Sigmoid colon (tissue), 7 donors: ENCODE measurements around the gene MGMT. TPM values are rescaled to one million over a fixed set of nuclear protein-coding genes. Genes with fewer than 3 reads are reported as not detected.
A peak's percentile ranks its signal among the peaks of the same experiment; 100 is the strongest.

ENCODE experiments used
- DNase-seq: peaks from one replicate; pipeline ENCODE4 v3.0.0-alpha.2; 2019
- H3K27ac ChIP-seq, 4 donors: fragments of 200-600 bp; sonication (generic); one replicate each; pipeline ENCODE4 v1.5.1; 2016 to 2019; ENCODE audit warnings: mild to moderate bottlenecking in 1 of 4
- H3K27me3 ChIP-seq, 3 donors: fragments of 200-600 bp; sonication (generic); one replicate each; pipeline ENCODE4 v1.5.1; 2019; ENCODE audit warnings: mild to moderate bottlenecking in 1 of 3
- H3K36me3 ChIP-seq, 4 donors: fragments of 200-600 bp; sonication (generic); one replicate each; pipeline ENCODE4 v1.5.1; 2016 to 2019
- H3K4me1 ChIP-seq, 4 donors: fragments of 200-600 bp; sonication (generic); one replicate each; pipeline ENCODE4 v1.5.1; 2017 to 2019
- H3K4me3 ChIP-seq, 4 donors: fragments of 200-600 bp; sonication (generic); one replicate each; pipeline ENCODE4 v1.5.1; 2017 to 2019; ENCODE audit warnings: mild to moderate bottlenecking in 2 of 4, moderate library complexity in 1 of 4
- H3K9me3 ChIP-seq, 4 donors: fragments of 200-600 bp in 3 of 4; sonication (generic) in 3 of 4; one replicate each; pipeline versions ENCODE4 v1.5.1 to v1.6.1; 2013 to 2019
- EP300 ChIP-seq, 4 donors: sonication (generic); formaldehyde crosslinking; IDR thresholded peaks; one replicate each; pipeline ENCODE4 v1.6.1; 2017; ENCODE audit warnings: antibody characterized with exemption in 4 of 4
- POLR2A ChIP-seq, 2 donors: fragments of 450-650 bp; IDR thresholded peaks; one replicate each; pipeline ENCODE4 v1.6.1; 2016; ENCODE audit warnings: antibody characterized with exemption in 2 of 2, mild to moderate bottlenecking in 2 of 2, moderate library complexity in 2 of 2
- POLR2AphosphoS5 ChIP-seq, 4 donors: sonication (generic); formaldehyde crosslinking; IDR thresholded peaks; one replicate each; pipeline ENCODE4 v1.6.1; 2017; ENCODE audit warnings: antibody characterized with exemption in 4 of 4
- WGBS, 2 donors: extraction: QIAGEN DNeasy Blood & Tissue Kit; methylation state at CpG; one replicate each; pipeline ENCODE4 v1.1.7; 2013; 5-methylcytosine and 5-hydroxymethylcytosine counted together
- intact Hi-C: fragments of 100-400 bp; cut with DNase I; formaldehyde crosslinking; loops from one replicate; pipeline ENCODE4 v1.15.1; 2023
- polyA plus RNA-seq, 3 donors: library from polyadenylated mRNA; stranded (reverse); fragments of 200-250 nt; gene quantifications; one replicate each; pipeline ENCODE4 v1.2.3, GENCODE V29; 2013
- total RNA-seq, 4 donors: library from RNA; depleted of rRNA; stranded (reverse); fragments of >200 nt; gene quantifications; one replicate each; pipeline ENCODE4 v1.1.0, GENCODE V29; 2016
- TF ChIP-seq, protein P1 (sequence below), 4 experiments: fragments of 450-650 bp in 3 of 4; fragments of 200-600 bp in 1 of 4; IDR thresholded peaks; one replicate each; pipeline ENCODE4 v1.5.1; 2016 to 2019; ENCODE audit warnings: antibody characterized with exemption in 4 of 4, mild to moderate bottlenecking in 3 of 4, moderate library complexity in 2 of 4
- donor health status: healthy with polysubstance abuse.
- donor health status: Bipolar disorder and iron deficiency.
- donor health status: healthy.

MGMT gene
- total and polyA plus RNA-seq, 7 donors, result 7.2 to 40.3 (median 24.3) TPM

DNA sequence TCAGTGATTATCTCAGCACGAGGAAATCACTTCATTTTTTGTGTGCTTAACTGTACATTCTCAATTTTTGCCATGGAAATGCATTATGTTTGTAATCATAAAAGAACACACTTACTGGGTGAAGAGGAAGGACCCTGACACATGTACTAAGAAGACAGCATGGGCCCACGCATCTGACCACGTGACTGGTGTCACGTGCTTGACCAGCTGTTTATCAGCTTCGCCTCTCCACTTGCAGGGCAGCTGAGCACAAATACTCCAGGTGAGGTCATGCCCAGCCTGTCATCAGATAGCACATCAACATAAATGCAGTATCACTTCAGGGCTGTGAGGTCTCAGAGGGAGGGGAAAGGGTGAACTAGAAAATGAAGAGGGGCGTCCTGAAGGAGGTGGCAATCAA lies 317.2 kb downstream of the MGMT start:
- DNase-seq, result no peak
- Histone ChIP-seq H3K4me3 (no peak overlapping the region), H3K9me3 (no peaks in the 10 kb centered on the region), H3K36me3 (no peaks in the 10 kb centered on the region), H3K4me1 (no peaks in the 10 kb centered on the region), H3K27ac (no peak overlapping the region), H3K27me3 (no peaks in the 10 kb centered on the region)
- TF ChIP-seq EP300 (IDR thresholded peaks at IDR 0.05) (no peak), POLR2A (IDR thresholded peaks at IDR 0.05) (no peak), POLR2AphosphoS5 (IDR thresholded peaks at IDR 0.05) (no peak)
- TF ChIP-seq, protein P1, sequence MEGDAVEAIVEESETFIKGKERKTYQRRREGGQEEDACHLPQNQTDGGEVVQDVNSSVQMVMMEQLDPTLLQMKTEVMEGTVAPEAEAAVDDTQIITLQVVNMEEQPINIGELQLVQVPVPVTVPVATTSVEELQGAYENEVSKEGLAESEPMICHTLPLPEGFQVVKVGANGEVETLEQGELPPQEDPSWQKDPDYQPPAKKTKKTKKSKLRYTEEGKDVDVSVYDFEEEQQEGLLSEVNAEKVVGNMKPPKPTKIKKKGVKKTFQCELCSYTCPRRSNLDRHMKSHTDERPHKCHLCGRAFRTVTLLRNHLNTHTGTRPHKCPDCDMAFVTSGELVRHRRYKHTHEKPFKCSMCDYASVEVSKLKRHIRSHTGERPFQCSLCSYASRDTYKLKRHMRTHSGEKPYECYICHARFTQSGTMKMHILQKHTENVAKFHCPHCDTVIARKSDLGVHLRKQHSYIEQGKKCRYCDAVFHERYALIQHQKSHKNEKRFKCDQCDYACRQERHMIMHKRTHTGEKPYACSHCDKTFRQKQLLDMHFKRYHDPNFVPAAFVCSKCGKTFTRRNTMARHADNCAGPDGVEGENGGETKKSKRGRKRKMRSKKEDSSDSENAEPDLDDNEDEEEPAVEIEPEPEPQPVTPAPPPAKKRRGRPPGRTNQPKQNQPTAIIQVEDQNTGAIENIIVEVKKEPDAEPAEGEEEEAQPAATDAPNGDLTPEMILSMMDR (IDR thresholded peaks at IDR 0.05), result no peak
- intact Hi-C loops, result no loop called here
- 64 to 90% methylated on average over 6 of the region's 6 CpGs for WGBS, 2 donors

DNA sequence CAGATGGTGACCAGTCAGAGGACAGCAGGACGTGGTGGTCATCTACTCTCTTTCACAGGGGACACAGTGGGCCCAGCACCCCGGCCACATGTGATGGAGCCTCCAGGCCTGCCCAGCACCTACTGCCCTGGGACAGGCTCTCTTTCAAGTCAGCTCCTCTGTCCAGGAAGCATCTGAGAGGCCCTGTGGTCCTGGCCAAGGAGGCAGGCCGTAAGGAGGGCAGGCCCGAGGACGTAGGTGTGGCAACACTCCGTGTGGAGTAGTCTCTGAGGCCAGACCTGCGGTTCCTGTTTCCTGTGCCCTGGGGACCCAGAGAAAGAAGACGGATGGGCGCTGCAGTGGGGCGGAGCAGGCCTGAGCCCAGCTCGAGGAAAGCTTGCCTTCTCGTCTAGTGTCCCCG lies 317.9 kb downstream of the MGMT start:
- TF ChIP-seq POLR2A (IDR thresholded peaks at IDR 0.05) (no peak), EP300 (IDR thresholded peaks at IDR 0.05) (no peak), POLR2AphosphoS5 (IDR thresholded peaks at IDR 0.05) (no peak)
- TF ChIP-seq, protein P1 (IDR thresholded peaks at IDR 0.05), result no peak
- Histone ChIP-seq H3K36me3 (no peaks in the 10 kb centered on the region), H3K27ac (no peak overlapping the region), H3K27me3 (no peaks in the 10 kb centered on the region), H3K9me3 (no peaks in the 10 kb centered on the region), H3K4me1 (no peaks in the 10 kb centered on the region), H3K4me3 (no peak overlapping the region)
- peak; percentile 48 for DNase-seq
- WGBS, 2 donors, result 63 to 69% methylated on average over 13 of the region's 13 CpGs
- intact Hi-C loops, result no loop called here

DNA sequence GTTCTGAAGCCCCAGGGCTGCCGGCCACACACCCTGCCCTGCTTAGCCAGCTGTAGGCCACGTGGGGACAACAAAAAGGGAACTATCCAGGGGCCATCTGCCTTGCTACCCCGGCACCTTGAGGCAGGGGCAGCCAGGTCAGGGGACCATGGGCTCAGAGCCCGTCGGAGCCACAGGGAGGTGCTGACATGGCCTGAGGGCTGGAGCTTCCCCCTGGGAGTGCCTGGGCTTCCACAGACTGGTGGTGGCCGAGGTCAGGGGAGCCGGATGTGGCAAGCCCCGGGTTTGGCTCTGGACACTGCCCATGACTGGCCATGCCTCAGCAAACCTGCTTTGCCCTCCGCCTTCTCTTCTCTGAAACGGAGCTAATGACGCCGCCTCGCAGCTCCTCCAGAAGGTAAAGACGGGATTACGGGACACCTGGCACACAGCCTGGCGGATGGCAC lies 318.5 kb downstream of the MGMT start:
- Histone ChIP-seq H3K36me3 (no peaks in the 10 kb centered on the region), H3K4me1 (no peaks in the 10 kb centered on the region), H3K27me3 (no peaks in the 10 kb centered on the region), H3K27ac (no peak overlapping the region), H3K4me3 (no peak overlapping the region), H3K9me3 (peaks cover 0 to 4% (median 0%) of the 10 kb centered on the region in 4 donors)
- DNase-seq, result no peak
- TF ChIP-seq POLR2AphosphoS5 (IDR thresholded peaks at IDR 0.05) (no peak), POLR2A (IDR thresholded peaks at IDR 0.05) (no peak), EP300 (IDR thresholded peaks at IDR 0.05) (no peak)
- TF ChIP-seq, protein P1 (IDR thresholded peaks at IDR 0.05), result no peak
- intact Hi-C loops, result no loop called here
- 78 to 83% methylated on average over 16 of the region's 16 CpGs for WGBS, 2 donors

DNA sequence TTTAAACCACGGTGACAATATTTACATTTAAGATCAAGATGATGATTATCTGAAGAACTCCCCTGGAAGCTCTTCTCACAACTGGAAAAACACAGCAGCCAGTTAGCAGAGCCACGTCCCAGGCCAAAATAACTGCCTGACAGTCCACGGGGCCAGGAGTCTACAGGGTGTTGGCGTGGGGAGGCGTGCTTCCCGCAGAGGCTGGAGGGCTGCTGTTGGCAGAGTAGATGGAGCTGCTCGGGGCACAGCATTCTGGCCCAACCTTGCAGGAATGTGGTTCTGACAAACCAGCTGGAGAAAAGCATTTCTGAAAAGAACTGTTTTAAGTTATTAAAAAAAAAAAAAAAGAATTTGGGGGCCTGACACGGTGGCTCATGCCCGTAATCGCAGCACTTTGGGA lies 319.2 kb downstream of the MGMT start:
- no peak for DNase-seq
- H3K36me3 ChIP-seq, result no peaks in the 10 kb centered on the region
- H3K4me1 ChIP-seq, result no peaks in the 10 kb centered on the region
- WGBS, 2 donors, result 67 to 69% methylated on average over 10 of the region's 10 CpGs
- H3K9me3 ChIP-seq, result peaks cover 0 to 4% (median 0%) of the 10 kb centered on the region in 4 donors
- intact Hi-C loops, result no loop called here
- H3K27me3 ChIP-seq, result no peaks in the 10 kb centered on the region
- no peak overlapping the region for H3K27ac ChIP-seq
- no peak overlapping the region for H3K4me3 ChIP-seq
- TF ChIP-seq, protein P1 (IDR thresholded peaks at IDR 0.05), result no peak
- TF ChIP-seq EP300 (IDR thresholded peaks at IDR 0.05) (no peak), POLR2A (IDR thresholded peaks at IDR 0.05) (no peak), POLR2AphosphoS5 (IDR thresholded peaks at IDR 0.05) (no peak)

DNA sequence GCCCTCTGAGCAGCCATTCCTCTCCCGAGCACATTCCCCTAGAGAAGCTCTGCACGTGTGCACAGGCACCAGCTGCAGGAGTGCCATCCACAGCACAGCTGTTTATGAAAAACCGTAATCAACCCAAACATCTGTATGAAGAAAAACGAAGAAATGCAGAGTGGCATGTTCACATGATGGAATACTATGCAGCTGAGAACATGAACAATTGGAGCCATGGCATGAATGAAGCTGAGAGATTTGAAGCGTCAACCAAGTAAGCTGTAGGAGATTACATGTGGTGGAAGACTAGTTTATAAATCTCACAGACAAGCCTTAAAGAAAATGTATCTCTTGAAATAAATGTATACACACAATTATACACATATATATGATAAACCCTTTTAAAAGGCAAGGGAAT lies 320.5 kb downstream of the MGMT start:
- Histone ChIP-seq H3K4me1 (no peaks in the 10 kb centered on the region), H3K27ac (no peak overlapping the region), H3K27me3 (no peaks in the 10 kb centered on the region), H3K36me3 (no peaks in the 10 kb centered on the region), H3K9me3 (peaks cover 0 to 4% (median 0%) of the 10 kb centered on the region in 4 donors), H3K4me3 (no peak overlapping the region)
- intact Hi-C loops, result no loop called here
- TF ChIP-seq POLR2A (IDR thresholded peaks at IDR 0.05) (no peak), POLR2AphosphoS5 (IDR thresholded peaks at IDR 0.05) (no peak), EP300 (IDR thresholded peaks at IDR 0.05) (no peak)
- TF ChIP-seq, protein P1 (IDR thresholded peaks at IDR 0.05), result no peak
- WGBS, 2 donors, result 75 to 81% methylated on average over 5 of the region's 5 CpGs
- DNase-seq, result no peak
